GM12875 (cell line): ENCODE results near the gene SUV39H2.

Experiments used
- H3K4me3 ChIP-seq: one replicate; pipeline ENCODE4 v1.5.1; 2011; ENCODE audit warnings: low read depth, low read length, control low read depth
- CTCF ChIP-seq: IDR thresholded peaks from 2 replicates; pipeline ENCODE4 v1.5.1; 2011; ENCODE audit warnings: low read depth, mild to moderate bottlenecking, control low read depth, inconsistent platforms, low read length, moderate library complexity, borderline replicate concordance; ENCODE audit not compliant: insufficient read depth

SUV39H2 gene

GRCh38 chr10:14876764-14877163 is 1.9 kb upstream of the SUV39H2 start:
- no peak overlapping the region for H3K4me3 ChIP-seq
- TF ChIP-seq CTCF = no peak

- peak overlapping the region; percentile 87 for H3K4me3 ChIP-seq
- no peak for TF ChIP-seq CTCF
Measured at GRCh38 chr10:14879124-14879927, 660 bp downstream of the SUV39H2 start.

GRCh38 chr10:14879928-14880193 is 1.2 kb downstream of the SUV39H2 start:
- no peak for TF ChIP-seq CTCF
- H3K4me3 ChIP-seq = peak overlapping the region; percentile 87

- no peak for TF ChIP-seq CTCF
- peak overlapping the region; percentile 87 for H3K4me3 ChIP-seq
Measured at GRCh38 chr10:14880229-14880628, 1.6 kb downstream of the SUV39H2 start.

- TF ChIP-seq CTCF = no peak
Measured at GRCh38 chr10:14884082-14884481, 5.4 kb downstream of the SUV39H2 start.

GRCh38 chr10:14889318-14889717 is 10.7 kb downstream of the SUV39H2 start:
- TF ChIP-seq CTCF = peak; percentile 29; the same call in 1 of the 2 replicates
- no peak overlapping the region for H3K4me3 ChIP-seq

More at GRCh38 chr10:14884082-14884481, 5.4 kb downstream of the SUV39H2 start:
- no peak overlapping the region for H3K4me3 ChIP-seq

GRCh38 chr10:14891151-14891550 is 12.5 kb downstream of the SUV39H2 start:
- TF ChIP-seq CTCF = no peak
- H3K4me3 ChIP-seq = no peak overlapping the region
